GM19238 (cell line): Measurements from ENCODE around the gene HDAC7.
"Not testable (repeated sequence)": the region's sequence is repeated elsewhere in the genome, so short reads cannot be mapped to it uniquely, and the experiment has no call there.

Source experiments
- DNase-seq: peaks from one replicate; pipeline ENCODE4 v3.0.0; 2011; ENCODE audit warnings: low spot score; ENCODE audit not compliant: insufficient read length

Gene HDAC7

GRCh38 chr12:47829584-47829983 lies 9.9 kb upstream of the HDAC7 start:
- no peak for DNase-seq

GRCh38 chr12:47828976-47829482 lies 9.3 kb upstream of the HDAC7 start:
- DNase-seq, result no peak

GRCh38 chr12:47828008-47828975 lies 8.6 kb upstream of the HDAC7 start:
- DNase-seq, result no peak

- DNase-seq, result no peak
Observed at GRCh38 chr12:47825173-47825639, 5.5 kb upstream of the HDAC7 start.

DNA sequence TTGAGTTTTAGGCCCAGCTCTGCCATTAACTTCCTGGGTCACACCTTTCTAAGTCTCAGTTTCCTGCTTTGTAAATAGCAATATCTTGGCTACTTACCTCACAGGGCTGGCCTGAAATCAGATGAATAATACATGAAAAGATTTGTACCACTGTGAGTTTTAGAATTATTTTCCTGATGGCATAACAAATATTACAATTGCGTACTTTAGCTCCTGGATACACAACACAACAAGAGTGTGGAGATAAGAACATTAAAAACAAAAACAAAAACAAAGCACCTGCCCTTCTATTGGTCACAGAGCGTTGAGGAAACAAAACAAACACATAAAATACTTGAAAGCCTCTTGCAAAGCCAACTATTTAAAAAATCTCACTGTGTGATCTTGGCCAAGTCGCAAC lies 4.9 kb upstream of the HDAC7 start:
- no peak for DNase-seq

GRCh38 chr12:47824198-47824597 lies 4.5 kb upstream of the HDAC7 start:
- DNase-seq, result no peak

DNA sequence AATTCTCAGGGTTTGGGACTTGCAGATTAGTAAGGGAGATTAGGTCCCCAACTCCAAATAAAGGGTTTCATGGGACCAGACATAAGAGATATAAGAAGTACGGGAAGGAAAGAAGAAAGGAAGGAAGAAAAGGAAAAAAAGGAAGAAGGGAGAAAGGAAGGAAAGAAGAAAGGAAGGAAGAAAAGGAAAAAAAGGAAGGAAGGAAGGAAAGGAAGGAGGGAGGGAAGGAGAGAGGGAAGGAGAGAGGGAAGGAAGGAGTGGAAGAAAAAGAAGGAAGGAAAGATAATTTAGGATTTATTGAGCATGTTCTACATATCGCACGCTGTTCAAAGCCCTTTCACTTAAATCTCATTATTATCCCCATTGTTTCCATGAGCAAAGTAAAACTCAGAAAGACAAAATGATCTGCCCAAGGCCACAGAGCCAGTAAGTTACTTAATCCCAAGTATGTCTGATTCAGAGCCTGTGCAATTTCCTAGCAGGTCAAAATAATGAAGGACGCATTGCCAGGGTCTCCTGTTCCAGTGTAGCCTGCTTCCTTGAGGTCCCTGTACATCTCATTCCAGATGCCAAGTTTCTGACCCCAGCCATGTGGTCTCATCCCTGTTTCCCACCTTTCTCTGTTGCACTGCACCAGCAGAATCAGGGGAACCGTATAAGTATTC lies 3.9 kb upstream of the HDAC7 start:
- no peak for DNase-seq

DNA sequence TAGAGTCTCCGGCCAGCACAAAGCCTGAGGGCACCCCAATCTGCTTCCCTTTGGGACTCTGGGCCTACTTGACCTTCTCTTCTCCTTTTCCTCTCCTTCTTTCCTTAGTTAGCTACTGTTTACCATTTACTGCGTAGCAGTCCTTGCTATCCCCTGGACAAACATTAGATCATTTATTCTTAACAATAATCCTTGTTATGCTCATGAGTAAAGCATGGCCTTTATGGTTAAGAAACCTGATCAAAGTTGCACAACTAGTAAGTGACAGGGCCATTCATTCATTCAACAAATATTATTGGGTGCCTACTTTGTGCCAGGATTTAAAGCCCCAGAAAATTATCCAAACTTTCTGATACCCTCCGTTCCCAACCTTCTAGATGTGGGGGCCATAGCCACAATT lies 3.2 kb upstream of the HDAC7 start:
- DNase-seq, result no peak

DNA sequence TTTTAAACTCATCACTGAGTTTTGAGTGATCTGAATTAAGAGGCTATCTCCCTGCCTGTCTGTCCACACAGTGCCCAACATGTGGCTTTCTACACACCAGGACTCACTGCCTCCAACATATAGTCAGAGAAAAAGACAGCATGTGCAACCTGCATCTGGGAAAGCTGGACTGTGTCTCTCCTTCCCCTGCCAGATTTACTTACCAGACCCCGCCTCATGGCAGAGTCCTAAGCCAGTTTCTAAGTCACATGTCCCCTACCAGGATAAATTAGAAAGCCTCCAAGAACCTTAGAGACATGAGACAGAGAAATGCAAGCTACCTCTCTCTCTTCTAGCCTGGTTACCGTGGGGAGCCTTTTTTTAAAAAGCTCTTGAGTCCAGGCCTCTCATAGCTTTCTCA lies 2.7 kb upstream of the HDAC7 start:
- no peak for DNase-seq

DNA sequence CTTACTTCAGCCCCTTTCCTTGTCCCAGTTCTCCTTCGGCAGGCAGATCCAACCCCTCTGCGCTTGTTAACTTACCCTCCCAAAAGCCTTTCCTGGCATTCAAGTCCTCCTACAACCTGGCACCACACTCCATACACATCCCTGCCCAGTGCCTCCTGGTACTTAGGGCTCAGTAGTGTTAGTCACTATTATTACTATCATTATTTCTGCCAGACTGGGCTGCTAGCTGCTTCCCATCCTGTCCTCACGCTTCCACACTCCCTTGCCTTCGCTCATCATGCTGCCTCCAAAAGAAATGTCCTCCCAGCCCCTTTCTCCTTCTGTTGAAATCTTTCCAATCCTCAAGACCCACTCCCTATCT lies 1.6 kb upstream of the HDAC7 start:
- DNase-seq, result no peak

DNA sequence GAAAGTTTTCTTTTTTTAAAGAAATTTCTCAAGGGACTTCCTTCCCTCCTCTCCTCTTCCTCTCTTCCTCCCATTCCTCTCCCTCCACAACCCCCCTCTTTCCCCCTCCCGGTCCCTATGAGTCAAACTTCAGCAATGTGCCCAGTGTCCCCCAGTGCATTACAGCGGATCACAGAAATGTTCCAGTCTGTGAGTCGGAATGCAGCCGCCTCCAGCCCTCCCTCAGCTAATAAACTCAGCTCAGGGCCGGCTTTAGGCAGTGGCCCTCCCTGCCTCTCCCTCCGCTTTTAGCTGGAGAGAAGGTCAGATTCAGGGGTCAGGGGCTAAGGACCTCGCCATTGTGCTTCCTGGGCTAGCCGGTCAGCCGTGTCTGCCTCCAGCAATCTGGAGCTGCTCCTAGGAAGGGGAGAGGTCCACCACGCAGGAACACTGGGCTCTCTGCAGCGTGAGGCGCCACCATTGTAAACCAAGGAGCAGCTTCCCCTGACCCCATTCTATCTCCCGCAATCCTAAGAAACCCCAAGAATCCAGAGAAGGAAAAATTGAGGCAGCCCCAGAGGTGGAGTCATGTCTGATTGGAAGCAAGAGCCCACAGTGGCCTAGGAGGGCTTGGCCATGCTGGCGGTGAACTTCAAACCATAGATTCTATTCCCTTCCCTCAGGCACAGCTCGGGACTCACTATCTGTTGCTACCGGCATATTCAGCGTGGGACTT lies 1.1 kb upstream of the HDAC7 start:
- no peak for DNase-seq

DNA sequence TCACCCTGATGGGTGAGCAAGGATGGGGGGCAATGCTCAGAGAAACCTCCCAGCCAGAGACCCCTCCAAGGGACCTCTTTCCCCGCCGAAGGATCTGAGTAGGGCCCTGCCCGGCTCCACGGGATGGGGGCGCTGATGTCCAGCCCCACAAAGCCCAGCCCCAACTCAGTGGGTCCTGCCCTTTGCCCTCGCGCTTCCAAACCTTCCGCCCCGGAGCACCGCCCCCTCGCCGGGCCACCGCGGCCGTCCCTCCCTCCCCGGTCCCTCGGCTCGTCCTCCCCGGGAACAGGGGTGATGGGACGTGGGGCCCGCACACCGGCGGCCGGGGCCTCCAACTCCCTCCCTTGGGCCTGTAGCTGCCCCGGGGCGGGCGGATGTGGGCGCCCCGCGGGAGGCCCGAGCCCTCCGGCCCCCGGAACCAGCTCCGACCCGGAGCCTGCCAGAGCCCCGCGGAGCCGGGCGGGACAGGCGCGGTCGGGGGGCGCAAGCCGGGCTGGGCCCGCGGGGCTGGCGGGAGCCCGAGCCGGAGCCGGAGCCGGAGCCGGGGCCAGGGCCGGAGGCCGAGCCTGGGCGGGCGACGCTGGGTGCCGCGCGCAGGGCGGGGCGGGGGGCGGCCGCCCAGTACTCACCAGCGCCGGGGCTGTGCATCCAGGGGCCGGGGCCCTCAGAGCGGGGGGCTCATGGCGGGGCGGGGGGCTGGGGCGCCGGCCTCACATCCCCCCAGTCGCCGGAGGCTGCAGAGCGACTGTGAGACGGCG lies 386 bp downstream of the HDAC7 start:
- DNase-seq, result no peak

DNA sequence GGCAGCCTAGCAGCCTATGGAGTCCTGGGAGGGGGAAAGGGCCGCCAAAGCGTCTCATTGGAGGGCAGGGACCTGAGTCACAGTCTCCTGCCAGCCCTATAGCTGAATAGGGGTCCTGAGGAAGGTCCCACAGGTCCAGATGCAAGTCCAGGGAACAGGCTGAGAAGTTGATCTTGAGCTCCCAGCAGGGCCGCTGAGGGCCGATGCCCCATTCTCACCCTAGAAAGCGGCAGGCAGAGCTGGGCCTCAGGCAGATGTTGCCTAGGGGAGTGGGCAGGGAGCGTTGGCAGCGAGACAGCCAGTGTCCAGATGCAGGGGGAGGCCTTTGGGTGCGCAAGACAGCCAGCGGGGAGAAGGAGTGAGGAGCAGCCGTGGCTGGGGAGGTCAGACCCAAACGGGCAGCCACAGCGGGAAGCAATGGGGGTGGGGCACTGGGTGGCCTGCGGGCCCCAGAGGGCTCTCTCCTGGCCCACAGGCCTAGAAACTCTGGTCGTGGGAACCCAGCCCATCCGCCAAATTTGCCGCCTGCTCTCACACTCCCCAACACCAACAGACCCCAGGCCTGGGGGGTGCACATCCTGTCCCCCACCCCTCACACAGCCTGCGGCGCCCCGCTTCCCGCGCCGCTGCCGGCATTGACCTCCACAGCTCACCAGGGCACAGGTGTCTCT lies 1.1 kb downstream of the HDAC7 start:
- DNase-seq, result no peak

GRCh38 chr12:47818007-47818376 lies 1.7 kb downstream of the HDAC7 start:
- no peak for DNase-seq

DNA sequence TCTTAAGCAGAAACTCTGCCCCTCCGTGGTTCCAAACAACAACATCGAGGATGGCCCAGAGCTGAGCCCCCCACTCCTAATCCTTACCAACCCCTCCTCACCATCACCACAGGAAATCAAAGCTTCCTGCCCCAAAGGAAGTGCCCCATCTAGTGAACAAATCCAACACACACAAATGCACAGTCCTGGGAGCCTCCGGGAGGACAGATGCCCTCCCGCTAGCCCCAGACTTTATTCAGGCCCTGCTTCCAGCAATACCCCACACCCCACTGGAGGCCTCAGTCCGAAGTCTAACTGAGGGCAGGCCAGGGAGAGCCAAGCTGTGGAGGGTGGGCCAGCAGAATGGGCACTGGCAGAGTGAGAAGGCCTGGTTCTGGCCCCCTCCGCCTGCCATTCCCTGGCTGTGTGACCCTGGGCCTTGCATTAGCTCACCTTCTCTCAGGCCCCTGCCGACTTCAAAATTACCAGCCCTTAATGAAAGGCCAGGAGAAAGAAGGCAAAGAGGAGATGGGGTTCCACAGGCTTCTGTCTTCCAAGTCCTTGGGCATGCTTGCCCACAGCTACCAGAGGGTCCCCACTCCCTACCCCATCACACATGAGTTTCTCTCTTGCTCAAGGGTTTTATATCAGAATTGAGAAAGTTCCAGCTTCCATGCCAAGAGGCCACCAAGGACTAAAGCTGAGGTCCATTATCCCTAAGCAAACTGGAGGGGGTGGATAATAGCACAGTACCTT lies 2.3 kb downstream of the HDAC7 start:
- no peak for DNase-seq

- no peak for DNase-seq
Observed at GRCh38 chr12:47816403-47817271, 3.1 kb downstream of the HDAC7 start.

DNA sequence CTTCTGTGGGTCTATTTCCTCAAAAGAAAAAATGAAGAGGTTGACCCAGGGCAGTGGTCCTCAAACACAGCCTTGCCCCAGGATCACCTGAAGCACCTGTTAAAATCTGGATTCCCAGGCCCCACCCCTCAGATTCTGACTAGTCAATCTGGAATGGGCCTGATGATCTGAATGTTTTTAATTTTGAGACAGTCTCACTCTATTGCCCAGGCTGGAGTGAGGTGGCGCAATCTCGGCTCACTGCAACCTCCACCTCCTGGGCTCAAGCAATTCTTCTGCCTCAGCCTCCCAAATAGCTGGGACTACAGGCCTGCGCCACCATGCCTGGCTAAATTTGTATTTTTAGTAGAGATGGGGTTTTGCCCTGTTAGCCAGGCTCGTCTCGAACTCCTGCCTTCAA lies 4.3 kb downstream of the HDAC7 start:
- not testable (repeated sequence) for DNase-seq

- DNase-seq, result no peak
Observed at GRCh38 chr12:47814539-47815170, 5.0 kb downstream of the HDAC7 start.
